Activated CD8-positive, alpha-beta T cell treated with anti-CD3 and anti-CD28 coated beads for 36 hours (primary cell): Measurements from ENCODE around the gene APRT. TPM values are rescaled to one million over a fixed set of nuclear protein-coding genes. Genes with fewer than 3 reads are reported as not detected.

Experiments
- ATAC-seq: fragments of 200-7000 bp; cut with Tn5 transposase; one replicate; pipeline ENCODE4 v1.10.0; 2021; ENCODE audit warnings: mild to moderate bottlenecking, moderate library complexity
- CTCF ChIA-PET: fragments of 350-600 bp; sonication (Branson Sonifier 250); formaldehyde crosslinking; loops from one replicate; lab custom pipeline; 2021; ENCODE audit warnings: antibody characterized with exemption; lab: Charles Lee
- POLR2A ChIA-PET: fragments of 350-600 bp; sonication (Branson Sonifier 250); formaldehyde crosslinking; loops from one replicate; lab custom pipeline; 2021; ENCODE audit warnings: antibody characterized with exemption; lab: Charles Lee
- DNase-seq: peaks from one replicate; pipeline ENCODE4 v3.0.0-alpha.2; 2020
- H3K27ac Mint-ChIP-seq: one replicate; pipeline ENCODE4 v1.8.0; 2021; ENCODE audit warnings: mild to moderate bottlenecking, mixed read lengths
- H3K27me3 Mint-ChIP-seq: one replicate; pipeline ENCODE4 v1.8.0; 2021; ENCODE audit warnings: mixed read lengths
- H3K36me3 Mint-ChIP-seq: one replicate; pipeline ENCODE4 v1.8.0; 2021; ENCODE audit warnings: low read depth, mixed read lengths
- H3K4me1 Mint-ChIP-seq: one replicate; pipeline ENCODE4 v1.8.0; 2021; ENCODE audit warnings: low read depth, mixed read lengths
- H3K4me3 Mint-ChIP-seq: one replicate; pipeline ENCODE4 v1.8.0; 2021; ENCODE audit warnings: mild to moderate bottlenecking, moderate library complexity, mixed read lengths
- H3K9me3 Mint-ChIP-seq: one replicate; pipeline ENCODE4 v1.8.0; 2021; ENCODE audit warnings: mixed read lengths
- intact Hi-C: fragments of 100-400 bp; cut with micrococcal nuclease; formaldehyde crosslinking; loops from one replicate; pipeline ENCODE4 v1.10.0; 2022
- total RNA-seq, 2 experiments: library from RNA; stranded (reverse); gene quantifications; one replicate each; pipeline ENCODE4 v1.2.3, GENCODE V29; 2021
- TF ChIP-seq, protein P1 (sequence below): fragments of 200-600 bp; IDR thresholded peaks from one replicate; pipeline ENCODE4 v1.8.0; 2022; ENCODE audit warnings: antibody characterized with exemption, mild to moderate bottlenecking

The APRT gene
- total RNA-seq, 2 experiments from 2014 or later = 236 to 240 TPM

DNA sequence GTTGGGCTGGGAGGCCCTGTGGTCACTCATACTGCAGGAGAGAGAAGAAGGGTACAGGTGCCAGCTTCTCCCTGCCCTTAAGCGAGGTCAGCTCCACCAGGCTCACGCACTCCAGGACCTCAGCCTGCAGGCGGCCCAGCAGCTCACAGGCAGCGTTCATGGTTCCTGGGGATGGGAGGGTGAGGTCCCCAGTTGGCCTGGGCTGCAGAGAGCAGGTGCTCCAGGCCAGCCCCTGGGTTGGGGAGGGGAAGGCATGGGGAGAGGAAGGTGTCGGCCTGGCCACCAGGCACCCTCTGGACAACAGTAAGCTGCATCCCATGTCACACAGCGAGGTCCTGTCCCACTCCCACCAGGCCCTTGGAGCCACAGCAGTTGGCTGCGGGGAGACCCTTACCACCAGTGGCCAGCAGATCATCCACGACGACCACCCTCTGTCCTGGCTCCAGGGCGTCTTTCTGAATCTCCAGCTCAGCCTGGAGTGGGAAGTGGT lies 2.0 kb downstream of the APRT start:
- H3K4me3 Mint-ChIP-seq = peak overlapping the region; percentile 91
- H3K9me3 Mint-ChIP-seq = no peaks in the 10 kb centered on the region
- CTCF ChIA-PET = interaction anchor here (1.5 to 3.5 kb wide), 5 partner anchors 10 to 407 kb away, joined by 3 to 21 read pairs (median 6); partner anchors contain the start of genes GALNS and TRAPPC2L
- peak overlapping the region; percentile 95 for H3K27ac Mint-ChIP-seq
- TF ChIP-seq, protein P1, sequence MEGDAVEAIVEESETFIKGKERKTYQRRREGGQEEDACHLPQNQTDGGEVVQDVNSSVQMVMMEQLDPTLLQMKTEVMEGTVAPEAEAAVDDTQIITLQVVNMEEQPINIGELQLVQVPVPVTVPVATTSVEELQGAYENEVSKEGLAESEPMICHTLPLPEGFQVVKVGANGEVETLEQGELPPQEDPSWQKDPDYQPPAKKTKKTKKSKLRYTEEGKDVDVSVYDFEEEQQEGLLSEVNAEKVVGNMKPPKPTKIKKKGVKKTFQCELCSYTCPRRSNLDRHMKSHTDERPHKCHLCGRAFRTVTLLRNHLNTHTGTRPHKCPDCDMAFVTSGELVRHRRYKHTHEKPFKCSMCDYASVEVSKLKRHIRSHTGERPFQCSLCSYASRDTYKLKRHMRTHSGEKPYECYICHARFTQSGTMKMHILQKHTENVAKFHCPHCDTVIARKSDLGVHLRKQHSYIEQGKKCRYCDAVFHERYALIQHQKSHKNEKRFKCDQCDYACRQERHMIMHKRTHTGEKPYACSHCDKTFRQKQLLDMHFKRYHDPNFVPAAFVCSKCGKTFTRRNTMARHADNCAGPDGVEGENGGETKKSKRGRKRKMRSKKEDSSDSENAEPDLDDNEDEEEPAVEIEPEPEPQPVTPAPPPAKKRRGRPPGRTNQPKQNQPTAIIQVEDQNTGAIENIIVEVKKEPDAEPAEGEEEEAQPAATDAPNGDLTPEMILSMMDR = no peak
- ATAC-seq (no peak), DNase-seq (no peak)
- peaks cover 52% of the 10 kb centered on the region for H3K36me3 Mint-ChIP-seq
- no peaks in the 10 kb centered on the region for H3K27me3 Mint-ChIP-seq
- POLR2A ChIA-PET = interaction anchor here (0.6 to 7.3 kb wide), 12 partner anchors 28 to 147 kb away, joined by 3 to 81 read pairs (median 4); partner anchors contain the start of genes GALNS, MVD, PIEZO1 and TRAPPC2L
- intact Hi-C loops = no loop called here
- peaks cover 14% of the 10 kb centered on the region for H3K4me1 Mint-ChIP-seq

DNA sequence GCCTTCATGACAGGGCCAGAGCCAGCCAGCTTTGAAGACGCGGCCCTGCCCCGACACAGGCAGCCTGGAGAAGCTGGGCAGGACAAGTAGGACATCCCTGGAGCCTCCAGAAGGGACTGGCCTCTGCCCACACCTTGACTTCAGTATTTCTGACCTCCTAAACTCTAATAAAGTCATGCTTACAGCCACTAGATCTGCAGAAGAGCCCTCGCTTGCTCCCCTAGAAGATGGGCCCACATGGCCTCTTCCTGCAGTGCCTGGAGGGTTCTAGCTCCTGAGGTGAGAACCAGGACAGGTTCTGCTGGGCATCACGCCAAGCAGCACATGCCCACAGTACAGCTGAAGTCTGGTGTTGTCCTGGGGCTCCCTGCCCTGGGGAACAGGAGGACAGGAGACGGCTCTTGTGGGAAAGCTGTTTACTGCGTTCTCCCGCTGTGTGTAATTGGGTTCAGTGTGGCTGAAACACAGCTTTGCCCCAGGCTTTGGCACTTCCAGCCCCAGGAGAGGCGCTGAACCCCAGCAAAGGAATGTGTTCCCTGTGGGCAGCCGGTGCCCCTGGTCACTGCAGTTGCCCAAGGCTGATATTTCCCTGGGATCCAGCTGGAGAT lies 2.6 kb downstream of the APRT start:
- ChIA-PET POLR2A (interaction anchor here (0.6 to 7.3 kb wide), 9 partner anchors 27 to 171 kb away, joined by 3 to 81 read pairs (median 6); partner anchors contain the start of genes CTU2, GALNS, IL17C and PIEZO1), CTCF (interaction anchor here (1.5 to 2.2 kb wide), 4 partner anchors 29 to 407 kb away, joined by 3 to 8 read pairs (median 5); partner anchors contain the start of genes GALNS and TRAPPC2L)
- H3K9me3 Mint-ChIP-seq = no peaks in the 10 kb centered on the region
- intact Hi-C loops = no loop called here
- H3K4me3 Mint-ChIP-seq = peak overlapping the region; percentile 91
- peak overlapping the region; percentile 52 for H3K27ac Mint-ChIP-seq
- ATAC-seq (no peak), DNase-seq (no peak)
- TF ChIP-seq, protein P1 = no peak
- peaks cover 14% of the 10 kb centered on the region for H3K4me1 Mint-ChIP-seq
- no peaks in the 10 kb centered on the region for H3K27me3 Mint-ChIP-seq
- H3K36me3 Mint-ChIP-seq = peaks cover 57% of the 10 kb centered on the region

DNA sequence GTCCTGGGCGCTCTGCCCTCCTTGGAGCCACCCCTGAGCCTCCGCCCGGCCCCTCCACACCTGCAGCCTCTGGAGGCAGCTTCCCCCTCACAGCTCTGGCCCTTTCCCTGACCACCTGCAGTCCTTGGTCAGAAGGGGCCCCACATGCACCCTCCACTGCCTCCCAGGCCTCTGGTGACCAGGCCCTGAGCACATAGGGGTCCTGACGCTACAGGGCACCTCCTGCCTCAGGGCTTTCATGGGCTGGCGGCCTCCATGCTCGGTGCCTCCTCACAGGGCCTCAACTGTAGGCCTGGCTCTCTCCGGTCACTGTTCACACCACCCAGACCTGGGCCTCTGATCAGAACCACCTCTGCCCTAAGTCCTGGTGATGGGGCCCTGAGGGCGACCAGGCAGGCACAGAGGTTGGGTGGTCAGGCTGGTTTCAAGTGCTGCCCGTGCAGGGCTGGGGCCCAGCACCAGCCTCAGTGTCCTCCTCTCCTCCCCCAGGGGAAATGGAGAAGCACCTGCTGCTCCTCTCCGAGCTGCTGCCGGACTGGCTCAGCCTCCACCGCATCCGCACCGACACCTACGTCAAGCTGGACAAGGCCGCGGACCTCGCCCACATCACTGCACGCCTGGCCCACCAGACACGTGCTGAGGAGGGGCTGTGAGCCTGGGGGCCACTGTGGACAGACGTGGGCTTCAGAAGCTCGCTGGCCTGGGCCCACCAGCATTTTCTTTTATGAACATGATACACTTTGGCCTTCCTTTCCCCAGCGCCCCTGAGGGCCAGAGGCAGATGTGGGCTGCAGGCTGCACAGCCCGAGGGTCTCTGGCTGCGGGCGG lies 3.9 kb downstream of the APRT start:
- ChIA-PET POLR2A (interaction anchor here (0.6 to 7.3 kb wide), 5 partner anchors 26 to 162 kb away, joined by 3 to 81 read pairs (median 4); partner anchors contain the start of genes CTU2, PIEZO1 and RNF166), CTCF (no interaction called here)
- Mint-ChIP-seq H3K36me3 (peaks cover 59% of the 10 kb centered on the region), H3K4me3 (peak overlapping the region; percentile 91), H3K27ac (peak overlapping the region; percentile 42), H3K9me3 (no peaks in the 10 kb centered on the region), H3K27me3 (no peaks in the 10 kb centered on the region), H3K4me1 (peaks cover 11% of the 10 kb centered on the region)
- ATAC-seq = no peak
- intact Hi-C loops = no loop called here
- TF ChIP-seq, protein P1 = no peak
- DNase-seq = no peak

DNA sequence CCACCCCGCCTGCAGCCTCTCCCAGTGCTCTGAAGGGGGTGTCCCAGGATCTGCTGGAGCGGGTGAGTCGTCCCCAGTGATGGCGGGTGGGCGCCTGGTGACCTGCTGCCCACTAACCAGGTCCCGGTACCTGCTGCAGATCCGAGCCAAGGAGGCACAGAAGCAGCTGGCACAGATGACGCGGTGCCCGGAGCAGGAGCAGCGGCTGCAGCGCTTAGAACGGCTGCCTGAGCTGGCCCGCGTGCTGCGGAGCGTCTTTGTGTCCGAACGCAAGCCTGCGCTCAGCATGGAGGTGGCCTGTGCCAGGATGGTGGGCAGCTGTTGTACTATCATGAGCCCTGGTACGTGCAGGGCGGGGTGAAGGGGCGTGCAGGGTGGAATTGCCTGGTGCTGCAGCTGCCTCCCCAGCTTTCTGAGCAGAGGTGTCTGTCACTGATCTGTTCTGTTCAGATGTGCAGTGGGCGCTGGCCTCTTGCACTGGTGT lies 4.5 kb downstream of the APRT start:
- DNase-seq = no peak
- POLR2A ChIA-PET = interaction anchor here (0.6 to 7.3 kb wide), 3 partner anchors 25 to 161 kb away, joined by 3 to 81 read pairs (median 23); partner anchors contain the start of gene PIEZO1
- no peak overlapping the region for H3K27ac Mint-ChIP-seq

More for the DNA sequence above, 4.5 kb downstream of the APRT start:
- Mint-ChIP-seq H3K4me1 (peaks cover 11% of the 10 kb centered on the region), H3K36me3 (peaks cover 59% of the 10 kb centered on the region), H3K9me3 (no peaks in the 10 kb centered on the region), H3K4me3 (no peak overlapping the region), H3K27me3 (no peaks in the 10 kb centered on the region)
- intact Hi-C loops = no loop called here
- ATAC-seq = no peak
- CTCF ChIA-PET = no interaction called here
- TF ChIP-seq, protein P1 = no peak
